Heart right ventricle (tissue), 16 donors: ENCODE measurements around the gene LOXL4. TPM values are rescaled to one million over a fixed set of nuclear protein-coding genes. Genes with fewer than 3 reads are reported as not detected.

Experiments used
- ATAC-seq, 8 donors: fragments of 200-7000 bp; cut with Tn5 transposase; one replicate each; pipeline ENCODE4 v1.9.1; 2020; ENCODE audit warnings: mild to moderate bottlenecking in 8 of 8, moderate library complexity in 8 of 8, moderate number of reproducible peaks in 1 of 8
- DNase-seq, 2 donors: peaks; one replicate each; pipeline ENCODE4 v3.0.0-alpha.2; 2020
- H3K27ac ChIP-seq, 10 donors: fragments of 200-600 bp; sonication (generic) in 2 of 10; one replicate each; pipeline versions ENCODE4 v1.5.0 to v1.8.0; 2020 to 2022; ENCODE audit warnings: mild to moderate bottlenecking in 3 of 10
- H3K27me3 ChIP-seq, 7 donors: fragments of 200-600 bp; one replicate each; pipeline ENCODE4 v1.8.0; 2021 to 2022; ENCODE audit warnings: mild to moderate bottlenecking in 2 of 7
- H3K36me3 ChIP-seq, 9 donors: fragments of 200-600 bp; sonication (generic) in 1 of 9; one replicate each; pipeline versions ENCODE4 v1.5.0 to v1.8.0; 2020 to 2022; ENCODE audit warnings: mild to moderate bottlenecking in 2 of 9
- H3K4me1 ChIP-seq, 9 donors: fragments of 200-600 bp; sonication (generic) in 1 of 9; one replicate each; pipeline versions ENCODE4 v1.5.0 to v1.8.0; 2020 to 2022; ENCODE audit warnings: mild to moderate bottlenecking in 4 of 9
- H3K4me3 ChIP-seq, 10 donors: fragments of 200-600 bp; sonication (generic) in 2 of 10; one replicate each; pipeline versions ENCODE4 v1.5.0 to v1.8.0; 2020 to 2022; ENCODE audit warnings: mild to moderate bottlenecking in 7 of 10, moderate library complexity in 2 of 10
- H3K9me3 ChIP-seq, 11 donors: fragments of 200-600 bp in 10 of 11; sonication (generic) in 2 of 11; one replicate each; pipeline versions ENCODE4 v1.5.0 to v1.8.0; 2013 to 2022; ENCODE audit warnings: mild to moderate bottlenecking in 2 of 11, control low read depth in 1 of 11, moderate library complexity in 1 of 11
- CTCF ChIP-seq, 9 donors: fragments of 200-600 bp; sonication (generic) in 2 of 9; IDR thresholded peaks; one replicate each; pipeline versions ENCODE4 v1.5.0 to v1.8.0; 2021 to 2022; ENCODE audit warnings: antibody characterized with exemption in 9 of 9, mild to moderate bottlenecking in 5 of 9, moderate library complexity in 1 of 9
- WGBS, 2 donors: extraction: QIAGEN DNeasy Blood & Tissue Kit; methylation state at CpG; one replicate each; pipeline ENCODE4 v1.1.7; 2013; ENCODE audit warnings: inconsistent platforms in 1 of 2; 5-methylcytosine and 5-hydroxymethylcytosine counted together
- intact Hi-C, 10 donors: fragments of 100-400 bp; cut with DNase I; formaldehyde crosslinking; loops; one replicate each; pipeline versions ENCODE4 v1.11.1 to v1.14.2; 2022
- polyA plus RNA-seq, 2 donors: library from polyadenylated mRNA; stranded (reverse); fragments of 200-250 nt; gene quantifications; one replicate each; pipeline ENCODE4 v1.2.3, GENCODE V29; 2013
- total RNA-seq, 10 donors: library from RNA; stranded (reverse); fragmentation: NEBNext Ultra II Directional in 3 of 10; extraction: Animal tissue kit (Norgen Biotek cat#: 25700) in 3 of 10; gene quantifications; one replicate each; pipeline versions ENCODE4 v1.2.1 to v1.2.4, GENCODE V29; 2021 to 2023
- donor health status: Arrhythmogenic right ventricular cardiomyopathy.
- donor health status: ischemic (EF 13 %, LVEDD 7.1; RV severe dilation, severe dysfunction).
- donor health status: healthy with polysubstance abuse.
- donor health status: DM: no; HTN: yes; CAD: no.
- donor health status: DM: no; HTN: no; CAD: no.
- donor health status: ischemic (EF 25% LVEDD 6.9; RV normal size, moderate dysfunction).
- donor health status: ischemic (EF 25% LVEDD 5.7; RV mildly dilated, moderate dysfunction).
- donor health status: healthy.
- donor health status: DM: yes; HTN: yes; CAD: no.
- donor health status: Ischemic cardiomyopathy.
- donor health status: ischemic (EF 35%, LVEDD 5.7; RV mildly dilated, moderate dysfunction).
- donor health status: nonischemic (EF 11% LVEDD 7.7; RV severe dilation, severe dysfunction).
- donor health status: DM: yes; HTN: yes; CAD: no.
- donor health status: PGD.
- donor health status: ischemic (EF 29% LVEDD 5.4; RV normal size, mild dysfunction).
- donor health status: nonischemic (EF 23%, LVEDD 6.1; RV moderate dilation, normal function).

LOXL4 gene
- total and polyA plus RNA-seq, 12 donors: 0.72 to 13.5 (median 1.9) TPM

- 98 to 100% methylated on average over 3 of the region's 3 CpGs for WGBS, 2 donors
- H3K27me3 ChIP-seq: no peaks in the 10 kb centered on the region
Observed at GRCh38 chr10:98240524-98240923, 27.5 kb downstream of the LOXL4 start.

GRCh38 chr10:98238391-98238790, 29.6 kb downstream of the LOXL4 start:
- intact Hi-C loops: no loop called here
- Histone ChIP-seq H3K9me3 (no peaks in the 10 kb centered on the region), H3K4me1 (peaks cover 0 to 3% (median 0%) of the 10 kb centered on the region in 9 donors), H3K27me3 (no peaks in the 10 kb centered on the region), H3K27ac (no peak overlapping the region), H3K4me3 (no peak overlapping the region), H3K36me3 (peaks cover 0 to 99% (median 4%) of the 10 kb centered on the region in 9 donors)
- DNase-seq (no peak), ATAC-seq (no peak)
- WGBS, 2 donors: 91 to 98% methylated on average over 1 of the region's 1 CpG
- TF ChIP-seq CTCF (IDR thresholded peaks at IDR 0.05): no peak

More at GRCh38 chr10:98240524-98240923, 27.5 kb downstream of the LOXL4 start:
- H3K4me3 ChIP-seq: no peak overlapping the region
- H3K27ac ChIP-seq: no peak overlapping the region
- no peaks in the 10 kb centered on the region for H3K9me3 ChIP-seq
- DNase-seq (no peak), ATAC-seq (no peak)
- TF ChIP-seq CTCF (IDR thresholded peaks at IDR 0.05): no peak
- H3K36me3 ChIP-seq: peaks cover 0 to 99% (median 6%) of the 10 kb centered on the region in 9 donors
- intact Hi-C loops: loop anchor here in 1 of 10 donors (10.0 kb wide), 1 partner anchor 64 kb away; no protein-coding TSS in a partner anchor
- H3K4me1 ChIP-seq: peaks cover 0 to 3% (median 0%) of the 10 kb centered on the region in 9 donors

GRCh38 chr10:98236862-98237261, 31.1 kb downstream of the LOXL4 start:
- DNase-seq (no peak), ATAC-seq (no peak)
- H3K27me3 ChIP-seq: no peaks in the 10 kb centered on the region
- H3K4me3 ChIP-seq: no peak overlapping the region
- no peaks in the 10 kb centered on the region for H3K9me3 ChIP-seq
- WGBS, 2 donors: 86 to 92% methylated on average over 5 of the region's 5 CpGs
- H3K36me3 ChIP-seq: peaks cover 0 to 99% (median 4%) of the 10 kb centered on the region in 9 donors
- no peak overlapping the region for H3K27ac ChIP-seq
- intact Hi-C loops: no loop called here
- no peak for TF ChIP-seq CTCF (IDR thresholded peaks at IDR 0.05)
- H3K4me1 ChIP-seq: peaks cover 0 to 3% (median 0%) of the 10 kb centered on the region in 9 donors

DNA sequence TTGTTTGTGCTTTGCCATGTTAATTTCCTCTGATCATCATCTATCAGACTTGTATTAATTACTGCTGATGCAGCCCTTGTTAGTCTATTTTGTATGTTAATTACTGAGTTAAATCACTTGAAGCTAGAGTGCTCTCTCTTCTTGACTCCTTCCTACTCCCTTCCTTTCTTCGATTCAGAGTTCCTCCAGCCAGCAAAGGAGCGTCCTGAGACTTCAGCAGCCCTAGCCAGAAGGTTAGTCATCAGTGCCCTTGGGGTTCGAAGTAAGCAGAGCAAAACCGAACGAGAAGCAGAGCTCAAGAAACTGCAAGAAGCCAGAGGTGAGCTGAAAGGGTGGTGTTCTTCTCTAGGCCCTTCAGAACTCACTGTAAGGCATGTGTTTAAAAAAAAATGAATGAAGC, 32.1 kb downstream of the LOXL4 start:
- WGBS, 2 donors: 63 to 78% methylated on average over 5 of the region's 5 CpGs
- Histone ChIP-seq H3K9me3 (no peaks in the 10 kb centered on the region), H3K36me3 (peaks cover 0 to 98% (median 4%) of the 10 kb centered on the region in 9 donors), H3K4me3 (no peak overlapping the region), H3K27me3 (no peaks in the 10 kb centered on the region), H3K4me1 (peaks cover 0 to 3% (median 0%) of the 10 kb centered on the region in 9 donors), H3K27ac (no peak overlapping the region)
- DNase-seq (no peak), ATAC-seq (no peak)
- intact Hi-C loops: no loop called here
- no peak for TF ChIP-seq CTCF (IDR thresholded peaks at IDR 0.05)
